Hepatocyte (in vitro differentiated cells): ENCODE results near the gene TOP3B. TPM values are rescaled to one million over a fixed set of nuclear protein-coding genes. Genes with fewer than 3 reads are reported as not detected.
"Not testable (repeated sequence)": the region's sequence is repeated elsewhere in the genome, so short reads cannot be mapped to it uniquely, and the experiment has no call there.

ENCODE experiments used
- DNase-seq: peaks from one replicate; pipeline ENCODE4 v3.0.0-alpha.2; 2016; ENCODE audit warnings: low spot score
- H2AFZ ChIP-seq: fragments of 200-600 bp; sonication (generic); 2 replicates; pipeline ENCODE4 v1.6.0; 2016; ENCODE audit warnings: antibody characterized with exemption, mild to moderate bottlenecking
- H3K27ac ChIP-seq: fragments of 200-600 bp; sonication (generic); 2 replicates; pipeline ENCODE4 v1.5.1; 2016; ENCODE audit warnings: mild to moderate bottlenecking
- H3K27me3 ChIP-seq: fragments of 200-600 bp; sonication (generic); 2 replicates; pipeline ENCODE4 v1.6.1; 2016
- H3K36me3 ChIP-seq: fragments of 200-600 bp; sonication (generic); replicated peaks from 2 replicates; pipeline ENCODE4 v1.5.1; 2016; ENCODE audit warnings: low read depth; ENCODE audit not compliant: insufficient read depth
- H3K4me1 ChIP-seq: fragments of 200-600 bp; sonication (generic); 2 replicates; pipeline ENCODE4 v1.5.1; 2016; ENCODE audit warnings: mild to moderate bottlenecking, moderate library complexity; ENCODE audit not compliant: insufficient read depth
- H3K4me2 ChIP-seq: fragments of 200-600 bp; sonication (generic); 2 replicates; pipeline ENCODE4 v1.6.0; 2016
- H3K4me3 ChIP-seq: fragments of 200-600 bp; sonication (generic); 2 replicates; pipeline ENCODE4 v1.5.1; 2016; ENCODE audit warnings: mild to moderate bottlenecking
- H3K79me2 ChIP-seq: fragments of 200-600 bp; sonication (generic); 2 replicates; pipeline ENCODE4 v1.6.0; 2017; ENCODE audit warnings: mild to moderate bottlenecking
- H3K9me2 ChIP-seq: fragments of 200-600 bp; sonication (generic); replicated peaks from 2 replicates; pipeline ENCODE4 v1.6.0; 2017; ENCODE audit warnings: mild to moderate bottlenecking; ENCODE audit not compliant: insufficient read depth
- H3K9me3 ChIP-seq: fragments of 200-600 bp; sonication (generic); 2 replicates; pipeline ENCODE4 v1.5.1; 2016; ENCODE audit warnings: low read depth, mild to moderate bottlenecking
- H4K20me1 ChIP-seq: fragments of 200-600 bp; sonication (generic); 2 replicates; pipeline ENCODE4 v1.6.0; 2016; ENCODE audit warnings: mild to moderate bottlenecking; ENCODE audit not compliant: insufficient read depth, poor library complexity, severe bottlenecking
- CTCF ChIP-seq: fragments of 200-600 bp; sonication (generic); IDR thresholded peaks from 2 replicates; pipeline ENCODE4 v1.5.1; 2016; ENCODE audit warnings: antibody characterized with exemption, mild to moderate bottlenecking; ENCODE audit not compliant: poor library complexity
- EZH2 ChIP-seq: fragments of 200-600 bp; sonication (generic); IDR thresholded peaks from 2 replicates; pipeline ENCODE4 v1.6.1; 2016; ENCODE audit warnings: antibody characterized with exemption, mild to moderate bottlenecking, borderline replicate concordance
- EZH2phosphoT487 ChIP-seq: fragments of 200-600 bp; sonication (generic); IDR thresholded peaks from one replicate; pipeline ENCODE4 v1.6.1; 2018; ENCODE audit warnings: antibody characterized with exemption, mild to moderate bottlenecking, low read depth, moderate library complexity; ENCODE audit not compliant: unreplicated experiment, severe bottlenecking
- WGBS: methylation state at CpG from one replicate; pipeline ENCODE4 v1.1.6; 2016; ENCODE audit warnings: low lambda C conversion rate; ENCODE audit errors: missing lambda C conversion rate; 5-methylcytosine and 5-hydroxymethylcytosine counted together
- polyA plus RNA-seq: library from polyadenylated mRNA; unstranded; fragments of >200 nt; fragmentation: Nextera tagmentation; extraction: Ambion mirVana; gene quantifications from 2 replicates; pipeline ENCODE4 v1.2.1, GENCODE V29; 2016
- total RNA-seq: library from RNA; depleted of rRNA; stranded (reverse); fragments of >200 nt; gene quantifications from 2 replicates; pipeline ENCODE4 v1.2.3, GENCODE V29; 2014

The TOP3B gene
- total and polyA plus RNA-seq, 2 experiments from 2014 or later = 26.6 to 30.8 TPM

- Histone ChIP-seq H3K27me3 (no peaks in the 10 kb centered on the region), H2AFZ (no peak overlapping the region), H3K4me2 (no peak overlapping the region), H3K36me3 (no peaks in the 10 kb centered on the region), H3K9me3 (no peaks in the 10 kb centered on the region), H3K4me1 (peaks cover under 1% of the 10 kb centered on the region), H4K20me1 (peaks cover 3% of the 10 kb centered on the region), H3K27ac (no peak overlapping the region), H3K79me2 (no peaks in the 10 kb centered on the region), H3K4me3 (no peak overlapping the region), H3K9me2 (no peaks in the 10 kb centered on the region)
- TF ChIP-seq EZH2 (no peak), CTCF (no peak), EZH2phosphoT487 (no peak)
- no peak for DNase-seq
- WGBS = 83% methylated on average over 19 of the region's 19 CpGs
These were observed 39.9 kb downstream of the TOP3B start for GRCh38 chr22:21942407-21943343.

GRCh38 chr22:21941921-21942320 lies 40.7 kb downstream of the TOP3B start:
- 95% methylated on average over 8 of the region's 8 CpGs for WGBS
- Histone ChIP-seq H3K4me2 (no peak overlapping the region), H4K20me1 (peaks cover under 1% of the 10 kb centered on the region), H2AFZ (no peak overlapping the region), H3K27me3 (no peaks in the 10 kb centered on the region), H3K79me2 (no peaks in the 10 kb centered on the region), H3K4me3 (no peak overlapping the region), H3K36me3 (no peaks in the 10 kb centered on the region), H3K27ac (no peak overlapping the region), H3K9me3 (no peaks in the 10 kb centered on the region), H3K9me2 (no peaks in the 10 kb centered on the region), H3K4me1 (peaks cover 8% of the 10 kb centered on the region)
- no peak for DNase-seq
- TF ChIP-seq EZH2phosphoT487 = no peak
- TF ChIP-seq EZH2 = no peak
- TF ChIP-seq CTCF = no peak

- Histone ChIP-seq H3K4me1 (peaks cover 8% of the 10 kb centered on the region), H3K9me3 (no peaks in the 10 kb centered on the region), H3K4me3 (no peak overlapping the region), H3K79me2 (peaks cover under 1% of the 10 kb centered on the region), H4K20me1 (no peaks in the 10 kb centered on the region), H3K9me2 (no peaks in the 10 kb centered on the region), H2AFZ (no peak overlapping the region), H3K27ac (no peak overlapping the region), H3K4me2 (no peak overlapping the region), H3K27me3 (no peaks in the 10 kb centered on the region), H3K36me3 (no peaks in the 10 kb centered on the region)
- DNase-seq = no peak
- TF ChIP-seq EZH2 (no peak), CTCF (no peak)
- WGBS = 87% methylated on average over 3 of the region's 3 CpGs
These were observed 42.1 kb downstream of the TOP3B start for GRCh38 chr22:21940521-21940920.

- not testable (repeated sequence) for H4K20me1 ChIP-seq, H2AFZ ChIP-seq, H3K27ac ChIP-seq, H3K9me3 ChIP-seq, H3K4me1 ChIP-seq, H3K79me2 ChIP-seq, H3K4me3 ChIP-seq, H3K27me3 ChIP-seq, H3K4me2 ChIP-seq, H3K9me2 ChIP-seq, H3K36me3 ChIP-seq, DNase-seq
- 85% methylated on average over 5 of the region's 5 CpGs for WGBS
These were observed 42.7 kb downstream of the TOP3B start for GRCh38 chr22:21939935-21940334.
